GM23248 (cell line): Measurements from ENCODE around the gene ERH.

ENCODE experiments used
- EZH2 ChIP-seq: fragments of 200-600 bp; sonication (generic); IDR thresholded peaks from 2 replicates; pipeline ENCODE4 v1.6.1; 2018; ENCODE audit warnings: antibody characterized with exemption, mild to moderate bottlenecking; ENCODE audit not compliant: insufficient read depth, poor library complexity, severe bottlenecking
- EZH2phosphoT487 ChIP-seq: fragments of 200-600 bp; sonication (generic); IDR thresholded peaks from 2 replicates; pipeline ENCODE4 v1.6.1; 2018; ENCODE audit warnings: antibody characterized with exemption, moderate library complexity, mild to moderate bottlenecking, low read depth; ENCODE audit not compliant: insufficient read depth

GRCh38 chr14:69337984-69338383 is 60.1 kb downstream of the ERH start:
- TF ChIP-seq EZH2phosphoT487, result no peak
- no peak for TF ChIP-seq EZH2
